H1 (cell line): ENCODE data around the gene CENPX. TPM values are rescaled to one million over a fixed set of nuclear protein-coding genes. Genes with fewer than 3 reads are reported as not detected.

ENCODE experiments used
- CTCF ChIA-PET: fragments of 300-600 bp; sonication (Branson Sonifier 250); formaldehyde crosslinking; loops from one replicate; lab custom pipeline; 2021; ENCODE audit not compliant: partially characterized antibody; lab: Charles Lee
- POLR2A ChIA-PET: fragments of 300-600 bp; sonication (Branson Sonifier 250); formaldehyde crosslinking; loops from one replicate; lab custom pipeline; 2021; ENCODE audit warnings: inconsistent platforms; ENCODE audit not compliant: partially characterized antibody; lab: Charles Lee
- DNase-seq, 2 experiments: peaks; one replicate each; pipeline versions ENCODE4 v3.0.0 to v3.0.0-alpha.2; 2010 to 2022; ENCODE audit warnings: low spot score in 2 of 2, low read depth in 1 of 2, mixed read lengths in 1 of 2
- FAIRE-seq: peaks from 2 replicates; lab custom pipeline; 2011; peaks lifted over from hg19 to GRCh38; lab: Jason Lieb, UNC
- H2AFZ ChIP-seq: 2 replicates; pipeline ENCODE4 v1.8.1; 2012; ENCODE audit warnings: low read length, inconsistent platforms
- H2AK5ac ChIP-seq: 2 replicates; pipeline ENCODE4 v1.6.1; 2013; ENCODE audit warnings: low read depth, low read length
- H2BK120ac ChIP-seq: replicated peaks from 2 replicates; pipeline ENCODE3; 2013; ENCODE audit warnings: low read depth, low read length, inconsistent platforms
- H2BK12ac ChIP-seq: 2 replicates; pipeline ENCODE4 v1.6.1; 2013; ENCODE audit warnings: low read depth, low read length
- H2BK15ac ChIP-seq: 2 replicates; pipeline ENCODE4 v1.6.1; 2013; ENCODE audit warnings: low read length
- H2BK20ac ChIP-seq: 2 replicates; pipeline ENCODE4 v1.6.1; 2013; ENCODE audit warnings: low read length
- H2BK5ac ChIP-seq: 2 replicates; pipeline ENCODE4 v1.6.1; 2013; ENCODE audit warnings: low read depth, low read length
- H3K14ac ChIP-seq: 2 replicates; pipeline ENCODE4 v1.6.1; 2013; ENCODE audit warnings: inconsistent platforms; ENCODE audit not compliant: insufficient read length
- H3K18ac ChIP-seq: 2 replicates; pipeline ENCODE4 v1.6.1; 2013; ENCODE audit warnings: low read length; ENCODE audit errors: extremely low read depth
- H3K23ac ChIP-seq: 2 replicates; pipeline ENCODE4 v1.6.1; 2013; ENCODE audit warnings: inconsistent platforms; ENCODE audit not compliant: insufficient read length
- H3K23me2 ChIP-seq: 2 replicates; pipeline ENCODE4 v1.6.1; 2013; ENCODE audit warnings: low read depth, low read length
- H3K27ac ChIP-seq: 2 replicates; pipeline ENCODE4 v1.6.1; 2011; ENCODE audit warnings: low read depth, low read length, inconsistent platforms
- H3K27me3 ChIP-seq, 4 experiments: replicated peaks in 1 of 4; 1 replicate in 1 of 4; 2 replicates in 3 of 4; pipeline versions ENCODE4 v1.6.1 to v1.8.1; 2011 to 2013; ENCODE audit warnings: low read length in 3 of 4, mild to moderate bottlenecking in 3 of 4, inconsistent platforms in 2 of 4, mixed read lengths in 2 of 4, moderate library complexity in 1 of 4; ENCODE audit not compliant: control insufficient read depth in 3 of 4, insufficient read depth in 3 of 4; ENCODE audit errors: extremely low read depth in 1 of 4
- H3K36me3 ChIP-seq, 4 experiments: 2 replicates each; pipeline versions ENCODE4 v1.6.1 to v1.8.1; 2011 to 2013; ENCODE audit warnings: mild to moderate bottlenecking in 4 of 4, low read length in 3 of 4, moderate library complexity in 2 of 4, control low read depth in 1 of 4, inconsistent platforms in 1 of 4; ENCODE audit not compliant: insufficient read depth in 4 of 4, control insufficient read depth in 2 of 4
- H3K4ac ChIP-seq: replicated peaks from 2 replicates; pipeline ENCODE3; 2013; ENCODE audit warnings: low read length, low read depth, mixed read lengths, inconsistent platforms; ENCODE audit not compliant: insufficient read length
- H3K4me1 ChIP-seq, 4 experiments: replicated peaks in 1 of 4; 1 replicate in 1 of 4; 2 replicates in 3 of 4; pipeline versions ENCODE4 v1.6.1 to v1.8.1; 2011 to 2013; ENCODE audit warnings: low read length in 3 of 4, inconsistent platforms in 2 of 4, mixed read lengths in 1 of 4; ENCODE audit not compliant: insufficient read depth in 4 of 4, control insufficient read depth in 3 of 4
- H3K4me2 ChIP-seq, 2 experiments: 2 replicates each; pipeline versions ENCODE4 v1.6.1 to v1.8.1; 2011 to 2013; ENCODE audit warnings: low read depth in 2 of 2, low read length in 2 of 2, control low read depth in 1 of 2, inconsistent platforms in 1 of 2, mild to moderate bottlenecking in 1 of 2; ENCODE audit not compliant: insufficient read depth in 1 of 2
- H3K4me3 ChIP-seq, 4 experiments: fragments of 200-600, 300-600 bp in 1 of 4; sonication (generic), shearing (Covaris generic), sonication (Bioruptor Twin) in 1 of 4; 2 replicates each; pipeline versions ENCODE4 v1.5.1 to v1.8.1; 2011 to 2016; ENCODE audit warnings: low read length in 4 of 4, low read depth in 3 of 4, control low read depth in 2 of 4, inconsistent platforms in 2 of 4, mild to moderate bottlenecking in 2 of 4, mixed read lengths in 1 of 4, moderate library complexity in 1 of 4; ENCODE audit not compliant: insufficient read depth in 2 of 4; ENCODE audit errors: extremely low read depth in 1 of 4
- H3K56ac ChIP-seq: replicated peaks from 2 replicates; pipeline ENCODE3; 2013; ENCODE audit warnings: low read depth, mild to moderate bottlenecking, mixed read lengths, low read length, inconsistent platforms; ENCODE audit not compliant: insufficient read length
- H3K79me1 ChIP-seq: 2 replicates; pipeline ENCODE4 v1.6.1; 2013; ENCODE audit warnings: low read depth, low read length, control low read depth
- H3K79me2 ChIP-seq, 2 experiments: 2 replicates each; pipeline versions ENCODE4 v1.6.1 to v1.8.1; 2012 to 2013; ENCODE audit warnings: low read length in 2 of 2, mild to moderate bottlenecking in 2 of 2, inconsistent platforms in 1 of 2; ENCODE audit not compliant: insufficient read depth in 2 of 2, control insufficient read depth in 1 of 2
- H3K9ac ChIP-seq, 4 experiments: replicated peaks in 1 of 4; 1 replicate in 1 of 4; 2 replicates in 3 of 4; pipeline versions ENCODE4 v1.6.1 to v1.8.1; 2011 to 2013; ENCODE audit warnings: low read depth in 3 of 4, low read length in 3 of 4, control low read depth in 2 of 4, mild to moderate bottlenecking in 2 of 4, moderate library complexity in 2 of 4, inconsistent platforms in 1 of 4; ENCODE audit errors: extremely low read depth in 1 of 4
- H3K9me3 ChIP-seq, 2 experiments: 2 replicates each; pipeline versions ENCODE4 v1.6.1 to v1.8.1; 2012 to 2013; ENCODE audit warnings: mild to moderate bottlenecking in 2 of 2, moderate library complexity in 2 of 2, control low read depth in 1 of 2, inconsistent platforms in 1 of 2, low read depth in 1 of 2, low read length in 1 of 2, mixed read lengths in 1 of 2; ENCODE audit not compliant: insufficient read depth in 2 of 2
- H4K20me1 ChIP-seq, 2 experiments: replicated peaks in 1 of 2; 2 replicates each; pipeline versions ENCODE3 to v1.8.1; 2011 to 2013; ENCODE audit warnings: inconsistent platforms in 2 of 2, low read length in 2 of 2, mild to moderate bottlenecking in 1 of 2; ENCODE audit not compliant: insufficient read depth in 2 of 2, control insufficient read depth in 1 of 2
- H4K5ac ChIP-seq: 2 replicates; pipeline ENCODE4 v1.6.1; 2013; ENCODE audit warnings: low read length, low read depth, mixed read lengths, inconsistent platforms; ENCODE audit not compliant: insufficient read length
- H4K8ac ChIP-seq: 2 replicates; pipeline ENCODE4 v1.8.0; 2013; ENCODE audit warnings: mild to moderate bottlenecking, moderate library complexity, low read length, inconsistent platforms; ENCODE audit not compliant: insufficient read depth; ENCODE audit errors: extremely low read depth
- H4K91ac ChIP-seq: replicated peaks from 2 replicates; pipeline ENCODE3; 2013; ENCODE audit warnings: low read length, mixed read lengths, inconsistent platforms; ENCODE audit not compliant: insufficient read length
- BCL11A ChIP-seq, 2 experiments: IDR thresholded peaks; one replicate each; pipeline ENCODE4 v1.6.1; 2011; ENCODE audit warnings: low read depth in 2 of 2, low read length in 2 of 2, mild to moderate bottlenecking in 2 of 2
- BRCA1 ChIP-seq: IDR thresholded peaks from 2 replicates; pipeline ENCODE4 v1.6.1; 2012; ENCODE audit warnings: low read depth, low read length, improper control_type of control experiment
- CBX8 ChIP-seq: fragments of 300-800, 300-1000 bp; sonication (generic); IDR thresholded peaks from 2 replicates; pipeline ENCODE4 v1.7.1; 2016; ENCODE audit warnings: low read depth, low read length, borderline replicate concordance
- EZH2 ChIP-seq: fragments of 200-600 bp; sonication (generic); IDR thresholded peaks from 2 replicates; pipeline ENCODE4 v1.7.1; 2012; ENCODE audit warnings: low read depth, mild to moderate bottlenecking, moderate library complexity, low read length, inconsistent platforms; ENCODE audit not compliant: severe bottlenecking
- GTF2F1 ChIP-seq: IDR thresholded peaks from 2 replicates; pipeline ENCODE4 v1.6.1; 2012; ENCODE audit warnings: low read depth, low read length, improper control_type of control experiment, borderline replicate concordance
- HDAC6 ChIP-seq: IDR thresholded peaks from one replicate; pipeline ENCODE4 v1.7.1; 2012; ENCODE audit warnings: low read depth, mild to moderate bottlenecking, inconsistent platforms, low read length, moderate library complexity
- JUND ChIP-seq: IDR thresholded peaks from 2 replicates; pipeline ENCODE4 v1.6.1; 2011; ENCODE audit warnings: mild to moderate bottlenecking, improper control_type of control experiment, low read length
- NANOG ChIP-seq: IDR thresholded peaks from 2 replicates; pipeline ENCODE4 v1.6.1; 2011; ENCODE audit warnings: low read length, low read depth, mild to moderate bottlenecking, inconsistent platforms; ENCODE audit not compliant: insufficient read depth, poor library complexity, severe bottlenecking
- POLR2A ChIP-seq, 2 experiments: IDR thresholded peaks; 1 replicate in 1 of 2; 2 replicates in 1 of 2; pipeline ENCODE4 v1.6.1; 2011; ENCODE audit warnings: low read depth in 2 of 2, low read length in 2 of 2, mild to moderate bottlenecking in 2 of 2; ENCODE audit errors: control extremely low read depth in 1 of 2
- RAD21 ChIP-seq, 2 experiments: IDR thresholded peaks in 1 of 2; conservative IDR thresholded peaks in 1 of 2; 2 replicates each; pipeline ENCODE4 v1.6.1; 2011; ENCODE audit warnings: low read depth in 2 of 2, low read length in 2 of 2, improper control_type of control experiment in 1 of 2, inconsistent platforms in 1 of 2, mild to moderate bottlenecking in 1 of 2, moderate library complexity in 1 of 2
- RXRA ChIP-seq: IDR thresholded peaks from 2 replicates; pipeline ENCODE4 v1.6.1; 2011; ENCODE audit warnings: low read depth, mild to moderate bottlenecking, low read length, moderate library complexity; ENCODE audit not compliant: insufficient read depth
- SP1 ChIP-seq: IDR thresholded peaks from 2 replicates; pipeline ENCODE4 v1.6.1; 2011; ENCODE audit warnings: low read depth, low read length
- TBP ChIP-seq: IDR thresholded peaks from 2 replicates; pipeline ENCODE4 v1.6.1; 2011; ENCODE audit warnings: low read depth, low read length, improper control_type of control experiment
- WGBS, 2 experiments: shearing (Covaris generic) in 1 of 2; methylation state at CpG; one replicate each; pipeline versions ENCODE4 v1.1.6 to v1.1.7; 2013 to 2015; ENCODE audit warnings: low lambda C conversion rate in 2 of 2, mixed read lengths in 2 of 2, inconsistent platforms in 1 of 2, low coverage in 1 of 2, missing lambda C conversion rate in 1 of 2; ENCODE audit not compliant: insufficient replicate concordance in 2 of 2, insufficient coverage in 1 of 2, insufficient read length in 1 of 2; ENCODE audit errors: extremely low coverage in 1 of 2, missing lambda C conversion rate in 1 of 2; 5-methylcytosine and 5-hydroxymethylcytosine counted together
- polyA plus RNA-seq, 7 experiments: library from polyadenylated mRNA; depleted of rRNA in 3 of 7; stranded (reverse) in 5 of 7; unstranded in 2 of 7; fragments of >200 nt in 5 of 7; fragments of 200-250 nt in 2 of 7; gene quantifications; 1 replicate in 5 of 7; 2 replicates in 1 of 7; 4 replicates in 1 of 7; pipeline versions ENCODE4 v1.2.1 to v1.2.3, GENCODE V29; 2011 to 2013; ENCODE audit warnings: missing spikeins in 2 of 7, mixed read lengths in 2 of 7
- total RNA-seq: library from RNA; stranded (reverse); fragmentation: NEBNext Ultra II Directional; extraction: Animal tissue kit (Norgen Biotek cat#: 25700); gene quantifications from 2 replicates; pipeline ENCODE4 v1.2.1, GENCODE V29; 2021

Gene CENPX
- total and polyA plus RNA-seq, 2 of the 8 experiments (the other 6 are each of a cell fraction or from before 2014, with no cell fraction given), result 116 to 122 TPM

- Histone ChIP-seq H3K79me1 (peaks cover 2% of the 10 kb centered on the region), H3K4me1 (no peaks in the 10 kb centered on the region; a peak in 1 of 7 replicates), H2BK120ac (no peak overlapping the region), H3K18ac (no peak overlapping the region), H3K4ac (no peak overlapping the region), H2BK5ac (no peak overlapping the region), H2BK12ac (no peak overlapping the region), H3K56ac (no peak overlapping the region), H3K27me3 (no peaks in the 10 kb centered on the region), H3K4me3 (no peak overlapping the region), H3K9me3 (no peaks in the 10 kb centered on the region), H3K23me2 (0 out of 2 replicates have a peak, but pooled peaks cover 1% of the 10 kb centered on the region), H4K91ac (no peak overlapping the region), H3K23ac (no peak overlapping the region), H2BK20ac (no peak overlapping the region), H4K8ac (no peak overlapping the region), H3K79me2 (no peaks in the 10 kb centered on the region), H4K5ac (no peak overlapping the region), H3K27ac (no peak overlapping the region), H2BK15ac (no peak overlapping the region), H3K4me2 (no peak overlapping the region), H2AK5ac (no peak overlapping the region), H3K36me3 (no peaks in the 10 kb centered on the region), H2AFZ (no peak overlapping the region), H3K9ac (no peak overlapping the region), H3K14ac (no peak overlapping the region), H4K20me1 (peaks cover 0 to 5% of the 10 kb centered on the region in 2 experiments)
- WGBS, 2 experiments, result 82% methylated on average over 25 of the region's 32 CpGs; no CpG with 5 or more reads in 1 of the 2 experiments
- DNase-seq, result peak in 1 of 2 experiments; percentile 47
- ChIA-PET POLR2A (no interaction called here), CTCF (interaction anchor here (1.3 kb wide), 1 partner anchor 9 kb away, joined by 3 read pairs; no protein-coding TSS in a partner anchor)
- no peak for FAIRE-seq
- TF ChIP-seq GTF2F1 (no peak), TBP (no peak), BCL11A (IDR thresholded peaks at IDR 0.05; ENCODE audit: low read depth in 2 of 2, low read length in 2 of 2) (no peak), RXRA (no peak), JUND (no peak), NANOG (no peak), RAD21 (IDR thresholded peaks at IDR 0.05 in 1 of 2, conservative IDR thresholded peaks at IDR 0.05 in 1 of 2; ENCODE audit: low read depth in 2 of 2, low read length in 2 of 2) (no peak), CBX8 (no peak), SP1 (no peak), EZH2 (no peak), POLR2A (IDR thresholded peaks at IDR 0.05; ENCODE audit: control extremely low read depth in 1 of 2, low read depth in 2 of 2, low read length in 2 of 2) (no peak), BRCA1 (no peak), HDAC6 (no peak)
These were observed 21.7 kb downstream of the CENPX start for GRCh38 chr17:82000803-82001570.
